ENCODE data around the gene MLN.

GRCh38 chr6:33763483-33763882 is 40.3 kb downstream of the MLN start:
- no peak for TF ChIP-seq CTCF (IDR thresholded peaks at IDR 0.05)
- no peak for TF ChIP-seq POLR2AphosphoS5 (IDR thresholded peaks at IDR 0.05)
- no peak for TF ChIP-seq POLR2A (IDR thresholded peaks at IDR 0.05)
- no peak for TF ChIP-seq EP300 (IDR thresholded peaks at IDR 0.05)
